ENCODE data around the gene EIF2D. TPM values are rescaled to one million over a fixed set of nuclear protein-coding genes. Genes with fewer than 3 reads are reported as not detected.

Gene EIF2D
- total RNA-seq, 1 donor from 2014 or later: 41.2 TPM

DNA sequence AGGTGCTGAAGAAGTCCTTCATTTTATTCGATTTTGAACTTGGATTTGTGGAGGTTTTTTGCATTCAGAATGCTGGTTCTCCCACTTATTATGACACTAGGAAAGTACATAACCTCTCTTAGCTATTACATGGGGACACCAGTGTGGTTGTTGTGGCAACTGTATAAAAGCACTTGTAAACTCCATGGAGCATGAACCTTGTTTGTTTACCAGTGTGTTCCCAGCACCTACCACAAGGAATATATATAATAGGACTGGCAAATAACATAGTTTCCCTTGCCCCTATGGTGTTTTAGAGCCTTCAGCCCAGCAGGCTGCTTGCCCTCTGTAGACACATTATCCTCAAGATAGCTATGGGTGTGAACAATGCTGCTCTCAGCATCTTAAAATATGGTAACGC, 61.8 kb downstream of the EIF2D start:
- DNase-seq (ENCODE audit: low spot score): no peak

DNA sequence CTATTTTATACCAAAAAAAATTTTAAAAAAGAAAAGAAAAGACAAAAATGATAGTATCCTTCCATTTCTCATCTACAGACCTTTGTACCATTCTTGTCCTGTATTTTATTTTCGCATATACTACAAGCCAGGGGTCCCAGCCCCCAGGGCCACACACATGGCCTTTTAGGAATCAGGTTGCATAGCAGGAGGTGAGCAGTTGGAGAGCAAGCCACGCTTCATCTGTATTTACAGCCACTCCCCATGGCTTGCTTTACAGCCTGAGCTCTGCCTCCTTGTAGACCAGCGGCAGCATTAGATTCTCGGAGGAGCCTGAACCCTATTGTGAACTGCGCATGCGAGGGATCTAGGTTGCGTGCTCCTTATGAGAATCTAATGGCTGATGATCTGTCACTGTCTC, 65.2 kb downstream of the EIF2D start:
- DNase-seq (ENCODE audit: low spot score): no peak

DNA sequence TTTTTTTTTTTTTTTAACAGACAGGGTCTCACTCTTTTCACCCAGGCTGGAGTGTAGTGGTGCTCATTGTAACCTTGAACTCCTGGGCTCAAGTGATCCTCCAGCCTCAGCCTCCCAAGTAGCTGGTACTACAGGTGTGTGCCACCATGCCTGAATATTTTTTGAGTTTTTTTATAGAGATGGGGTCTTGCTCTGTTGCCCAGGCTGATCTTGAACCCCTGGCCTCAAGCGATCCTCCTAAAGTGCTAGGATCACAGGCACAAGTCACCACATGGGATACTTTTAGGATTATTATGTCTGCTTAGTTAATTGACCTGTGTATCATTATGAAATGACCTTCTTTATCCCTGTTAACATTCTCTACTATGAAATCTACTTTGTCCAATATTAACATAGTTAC, 66.9 kb downstream of the EIF2D start:
- no peak for DNase-seq (ENCODE audit: low spot score)

DNA sequence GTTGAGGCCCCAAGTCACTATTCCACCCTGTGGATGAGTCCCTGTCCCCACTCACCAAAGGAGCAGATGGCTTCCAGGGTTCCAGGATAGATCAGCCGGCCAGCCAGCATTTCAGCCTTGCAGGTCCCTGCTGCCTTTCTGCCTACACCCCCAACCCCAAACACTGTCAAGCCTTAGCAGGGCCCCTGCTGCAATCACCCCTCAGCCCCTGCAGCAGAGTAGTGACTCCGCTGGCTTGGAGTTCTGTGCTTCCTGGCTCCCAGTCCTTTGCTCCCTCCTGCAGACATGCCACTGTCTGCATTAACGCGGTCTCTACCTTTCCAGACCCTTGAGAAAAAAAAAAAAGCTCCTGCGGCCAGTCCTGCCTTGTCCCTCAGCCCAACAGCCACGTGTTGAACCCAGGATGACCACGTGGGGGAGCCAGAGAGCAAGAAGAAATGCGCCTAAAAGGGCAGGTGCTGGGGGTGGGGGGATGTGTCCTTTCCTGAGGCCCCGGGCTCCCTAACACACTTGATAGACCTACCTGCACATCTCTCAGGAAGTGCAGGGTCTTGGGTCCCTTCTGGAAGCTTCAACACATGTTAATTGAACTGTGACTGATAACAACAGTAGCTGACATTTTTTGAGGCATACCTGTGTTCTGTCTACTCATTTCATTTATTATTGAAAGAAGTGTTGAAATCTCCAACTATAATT, 67.6 kb downstream of the EIF2D start:
- peak; percentile 74 for DNase-seq (ENCODE audit: low spot score)

Other genes with a start within 250 kb of the EIF2D start
- 11.7 TPM for gene IKBKE, start 142.0 kb downstream of the EIF2D start, total RNA-seq
- gene RASSF5, start 104.9 kb downstream of the EIF2D start, total RNA-seq: 49.5 TPM
- 17.6 TPM for gene DYRK3, start 23.1 kb upstream of the EIF2D start, total RNA-seq
- gene MAPKAPK2, start 72.4 kb upstream of the EIF2D start, total RNA-seq: 168 TPM
- not detected for gene IL19, start 158.3 kb upstream of the EIF2D start, total RNA-seq
- 1.4 TPM for gene IL10, start 160.0 kb upstream of the EIF2D start, total RNA-seq